Loucy (cell line): ENCODE measurements around the gene EVI2B.

Experiments used
- CTCF ChIP-seq: fragments of 200-600 bp; sonication (generic); conservative IDR thresholded peaks from 2 replicates; pipeline ENCODE4 v1.5.1; 2014; ENCODE audit warnings: mild to moderate bottlenecking, antibody characterized with exemption, low read length
- EZH2phosphoT487 ChIP-seq: fragments of 200-600 bp; IDR thresholded peaks from 2 replicates; pipeline ENCODE4 v1.6.1; 2018; ENCODE audit warnings: antibody characterized with exemption, mild to moderate bottlenecking, moderate library complexity, borderline replicate concordance

- TF ChIP-seq CTCF (no peak), EZH2phosphoT487 (no peak)
Measured at GRCh38 chr17:31296142-31296541, 17.7 kb downstream of the EVI2B start.
